ENCODE data around the gene LLPH. TPM values are rescaled to one million over a fixed set of nuclear protein-coding genes. Genes with fewer than 3 reads are reported as not detected.
"Not testable (repeated sequence)": the region's sequence is repeated elsewhere in the genome, so short reads cannot be mapped to it uniquely, and the experiment has no call there.

Gene LLPH
- total RNA-seq = 10 to 100 TPM; 20.8 to 24.7 TPM
- long read RNA-seq, donor 1, full-length matches to known transcripts = 5 of 6 reads
- long read RNA-seq, donor 1, partial matches to known transcripts = 0 of 6 reads
- long read RNA-seq, donor 1, other reads (novel, unspliced or antisense) = 1 of 6 reads
- long read RNA-seq, donor 2, full-length matches to known transcripts = 25 of 25 reads
- long read RNA-seq, donor 2, partial matches to known transcripts = 0 of 25 reads
- long read RNA-seq, donor 2, other reads (novel, unspliced or antisense) = 0 of 25 reads

GRCh38 chr12:66130267-66131066 lies at the start of gene LLPH:
LLPH (minus strand) TSS chr12:66130750; CDS start chr12:66129106, 1,644 bp downstream.
- DNase-seq (ENCODE audit: low spot score) = peak; percentile 97
- intact Hi-C loops (cut with DNase I) = no loop called here

GRCh38 chr12:66176105-66176900 lies 45.8 kb upstream of the LLPH start:
- DNase-seq (ENCODE audit: low spot score) = no peak
- intact Hi-C loops (cut with DNase I) = no loop called here

- DNase-seq (ENCODE audit: low spot score); intact Hi-C loops (cut with DNase I): not testable (repeated sequence)
These were observed 44.1 kb upstream of the LLPH start for GRCh38 chr12:66174391-66175325.

DNA sequence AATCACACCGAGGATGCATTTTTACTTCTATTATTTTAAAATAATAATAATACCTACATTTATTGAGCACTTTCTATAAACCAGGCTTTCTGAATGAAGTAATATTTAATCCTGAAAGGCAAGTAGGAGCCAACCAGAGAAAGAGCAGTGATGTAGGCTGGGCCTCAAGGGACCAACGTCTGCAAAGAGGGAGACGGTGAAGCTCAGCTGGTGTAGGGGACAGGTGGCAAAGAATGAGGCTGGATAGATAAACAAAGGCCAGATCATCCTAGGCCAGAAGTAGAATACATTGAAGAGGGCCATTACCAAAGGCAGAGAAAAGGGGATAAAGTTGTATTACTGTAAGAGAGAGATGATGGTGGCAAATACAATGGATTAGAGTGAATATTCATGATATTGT lies 40.1 kb upstream of the LLPH start:
- intact Hi-C loops (cut with DNase I) = no loop called here
- no peak for DNase-seq (ENCODE audit: low spot score)

DNA sequence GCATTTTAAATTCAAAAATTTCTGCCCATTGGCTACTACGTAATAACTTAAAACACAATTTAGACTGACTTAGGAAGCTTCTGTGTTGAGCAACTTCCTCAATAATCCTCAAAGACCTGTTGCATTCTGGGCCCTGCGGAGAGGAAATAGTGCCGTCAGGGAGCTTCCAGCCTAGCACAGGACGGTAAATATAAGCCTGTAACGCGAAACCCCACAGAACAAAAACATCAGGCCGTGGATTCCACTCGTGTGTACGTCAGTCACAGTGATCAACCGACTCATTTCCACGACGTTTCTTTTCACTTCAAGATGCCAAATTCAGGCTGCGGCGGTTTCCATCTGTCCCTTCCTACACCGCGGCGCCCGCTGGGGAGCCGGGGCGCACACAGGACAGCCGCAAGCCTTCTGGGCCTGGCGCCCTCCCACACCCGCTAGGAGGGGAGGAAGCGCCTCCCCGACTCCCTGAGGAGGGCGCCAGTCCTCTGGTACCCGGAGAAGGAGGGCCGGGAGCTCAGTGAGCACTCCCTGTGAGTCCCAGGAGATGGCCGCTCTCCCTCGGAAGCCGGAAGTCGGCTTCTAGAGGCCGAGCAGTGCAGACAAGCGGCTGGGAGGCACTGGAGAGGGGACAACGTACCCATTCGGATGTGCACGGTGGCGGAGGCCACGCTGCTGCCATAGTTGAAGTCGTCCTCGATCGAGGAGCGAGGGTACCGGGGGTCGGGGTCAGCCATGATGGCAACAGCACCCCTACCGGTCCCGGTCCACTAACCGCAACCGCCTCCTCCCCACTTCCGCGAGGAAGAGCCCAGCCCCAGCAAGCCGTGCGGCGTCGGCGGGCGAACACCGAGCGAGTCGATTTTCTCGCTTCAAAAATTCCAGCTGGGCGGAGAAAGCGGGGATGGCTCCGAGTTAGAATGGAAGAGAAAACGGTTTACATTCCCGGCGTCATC lies 38.9 kb upstream of the LLPH start, which contains the start of gene TMBIM4:
Gene TMBIM4, minus strand, starts transcription at position 776 of the 950 bp plus-strand sequence. Its CDS starts 45 bp downstream, at position 731.
- peak; percentile 97 for DNase-seq (ENCODE audit: low spot score)
- intact Hi-C loops (cut with DNase I) = no loop called here

DNA sequence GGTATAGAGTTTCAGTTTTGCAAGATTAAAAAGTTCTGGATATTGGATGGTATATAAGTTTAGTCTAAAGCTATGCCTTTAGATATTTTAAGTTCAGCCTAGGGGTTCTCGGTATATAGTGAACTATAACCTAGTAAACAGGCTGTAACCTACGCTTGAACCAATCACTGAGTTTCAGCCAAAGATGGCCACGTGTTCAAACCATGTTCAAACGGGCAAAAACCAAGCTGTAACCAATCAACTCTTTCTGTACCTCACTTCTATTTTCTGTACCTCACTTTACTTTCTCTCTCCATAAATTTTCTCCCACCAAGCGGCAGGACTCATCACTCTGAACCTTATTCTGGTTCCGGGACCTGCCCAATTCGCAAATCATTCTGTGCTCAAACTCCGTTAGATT lies 37.9 kb upstream of the LLPH start:
- intact Hi-C loops (cut with DNase I) = no loop called here
- DNase-seq (ENCODE audit: low spot score) = no peak

GRCh38 chr12:66166561-66166960 lies 36.0 kb upstream of the LLPH start:
- DNase-seq (ENCODE audit: low spot score) = no peak
- intact Hi-C loops (cut with DNase I) = no loop called here

GRCh38 chr12:66165141-66165540 lies 34.6 kb upstream of the LLPH start:
- intact Hi-C loops (cut with DNase I) = no loop called here

GRCh38 chr12:66164349-66164821 lies 33.8 kb upstream of the LLPH start:
- DNase-seq (ENCODE audit: low spot score) = no peak
- intact Hi-C loops (cut with DNase I) = no loop called here

More at GRCh38 chr12:66165141-66165540, 34.6 kb upstream of the LLPH start:
- no peak for DNase-seq (ENCODE audit: low spot score)

DNA sequence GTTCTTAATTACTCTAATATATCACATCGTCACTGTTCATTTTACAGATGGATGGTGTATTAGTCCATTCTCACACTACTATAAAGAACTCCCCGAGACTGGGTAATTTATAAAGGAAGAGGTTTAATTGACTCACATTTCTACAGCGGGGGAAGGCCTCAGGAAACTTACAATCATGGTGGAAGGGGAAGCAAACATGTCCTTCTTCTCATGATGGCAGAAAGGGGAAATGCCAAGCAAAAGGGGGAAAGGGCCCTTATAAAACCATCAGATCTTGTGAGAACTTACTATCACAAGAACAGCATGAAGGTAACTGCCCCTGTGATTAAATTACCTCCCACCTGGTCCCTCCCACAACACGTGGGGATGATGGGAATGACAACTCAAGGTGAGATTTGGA lies 32.7 kb upstream of the LLPH start:
- no peak for DNase-seq (ENCODE audit: low spot score)
- intact Hi-C loops (cut with DNase I) = no loop called here

GRCh38 chr12:66162701-66163100 lies 32.2 kb upstream of the LLPH start:
- DNase-seq (ENCODE audit: low spot score) = no peak
- intact Hi-C loops (cut with DNase I) = no loop called here

DNA sequence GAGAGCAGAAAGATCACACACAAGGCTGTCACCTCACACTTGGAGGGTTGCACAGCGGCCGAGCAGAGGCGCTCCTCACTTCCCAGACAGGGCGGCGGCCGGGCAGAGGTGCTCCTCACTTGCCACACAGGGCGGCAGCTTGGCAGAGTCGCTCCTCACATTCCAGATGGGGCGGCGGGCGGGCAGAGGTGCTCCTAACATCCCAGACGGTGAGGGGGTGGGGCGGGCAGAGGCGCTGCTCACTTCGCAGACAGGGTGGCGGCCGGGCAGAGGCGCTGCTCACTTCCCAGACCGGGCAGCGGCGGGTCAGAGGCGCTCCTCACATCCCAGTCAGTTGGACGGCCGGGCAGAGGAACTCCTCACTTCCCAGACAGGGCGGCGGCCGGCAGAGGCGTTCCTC lies 30.2 kb upstream of the LLPH start:
- intact Hi-C loops (cut with DNase I) = no loop called here
- DNase-seq (ENCODE audit: low spot score) = peak; percentile 74

DNA sequence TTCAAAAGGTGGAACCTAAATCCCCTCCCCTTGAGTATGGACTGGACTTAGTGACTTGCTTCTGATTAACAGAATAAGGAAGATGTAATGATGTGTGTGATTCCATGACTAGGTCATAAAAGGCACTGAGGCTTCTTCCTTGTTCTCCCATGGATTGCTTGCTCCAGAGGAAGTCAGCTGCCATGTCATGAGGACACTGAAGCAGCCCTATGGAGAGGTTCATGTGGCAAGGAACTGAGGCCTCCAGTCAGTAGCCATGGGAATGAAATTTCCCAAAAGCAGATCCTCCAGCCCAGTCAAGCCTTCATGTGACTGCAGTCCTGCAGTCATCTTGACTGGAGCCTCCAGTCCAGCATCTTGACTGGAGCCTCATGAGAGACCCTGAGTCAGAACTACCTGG lies 28.6 kb upstream of the LLPH start:
- intact Hi-C loops (cut with DNase I) = no loop called here
- DNase-seq (ENCODE audit: low spot score) = no peak

GRCh38 chr12:66156654-66157053 lies 26.1 kb upstream of the LLPH start:
- no peak for DNase-seq (ENCODE audit: low spot score)
- intact Hi-C loops (cut with DNase I) = no loop called here

- DNase-seq (ENCODE audit: low spot score) = no peak
- intact Hi-C loops (cut with DNase I) = no loop called here
These were observed 24.2 kb upstream of the LLPH start for GRCh38 chr12:66154776-66155175.

DNA sequence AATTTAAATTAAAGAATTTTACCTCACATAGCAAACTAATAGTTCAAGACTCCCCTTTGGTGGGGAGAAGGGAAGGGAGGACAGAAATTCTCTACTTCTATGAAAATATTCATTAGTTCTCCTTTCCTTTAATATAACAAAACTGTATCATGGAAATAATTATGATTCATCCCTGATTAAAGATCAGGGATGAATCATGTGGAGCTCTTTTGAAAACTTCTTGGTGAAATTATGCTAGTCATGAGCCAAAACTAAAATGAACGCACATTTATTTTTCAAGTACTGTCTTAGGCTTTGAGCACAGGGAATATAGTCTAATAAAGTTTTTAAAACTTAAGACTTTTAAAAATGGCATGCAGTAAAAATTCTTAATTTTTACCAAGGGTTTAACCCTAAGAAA lies 22.2 kb upstream of the LLPH start:
- intact Hi-C loops (cut with DNase I) = no loop called here
- no peak for DNase-seq (ENCODE audit: low spot score)

DNA sequence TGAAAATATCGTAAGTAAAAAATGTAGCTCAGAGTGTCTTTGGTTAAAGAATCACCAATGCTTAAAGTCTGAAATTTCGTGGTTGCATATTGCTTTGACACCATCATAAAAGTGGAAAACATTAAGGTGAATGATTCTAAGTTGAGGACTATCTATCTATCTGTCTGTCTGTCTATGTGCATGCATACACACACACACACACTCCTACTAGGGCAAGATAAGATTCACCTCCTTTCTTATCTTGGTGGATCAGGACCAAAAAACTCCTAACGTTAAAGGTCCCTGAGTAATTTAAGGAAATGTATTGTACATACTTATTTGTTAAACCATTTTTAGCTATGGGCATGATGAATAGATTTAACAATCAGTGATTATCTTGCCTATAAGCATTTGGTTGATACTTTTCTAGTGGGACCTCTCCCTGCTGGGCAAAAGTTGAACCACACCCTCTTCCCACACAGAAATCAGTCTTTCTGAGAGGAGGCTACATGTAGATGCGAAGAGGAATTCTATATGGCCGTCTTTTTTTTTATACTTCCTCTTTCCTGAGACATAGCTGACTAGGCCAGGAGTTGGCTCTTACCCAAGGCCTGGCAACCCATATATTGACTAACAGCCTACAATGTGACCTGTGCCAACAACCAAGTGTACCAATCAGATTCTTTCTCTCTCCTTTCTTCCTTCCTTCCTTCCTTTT lies 19.3 kb upstream of the LLPH start:
- no peak for DNase-seq (ENCODE audit: low spot score)
- intact Hi-C loops (cut with DNase I) = no loop called here

Data from posterior vena cava (tissue), 2 donors.